ENCODE data around the gene ACOT9. TPM values are rescaled to one million over a fixed set of nuclear protein-coding genes. Genes with fewer than 3 reads are reported as not detected.

The ACOT9 gene
- polyA plus RNA-seq, 2 of the 4 experiments (the other 2 are of a cell fraction), result 87.0 to 110 TPM

DNA sequence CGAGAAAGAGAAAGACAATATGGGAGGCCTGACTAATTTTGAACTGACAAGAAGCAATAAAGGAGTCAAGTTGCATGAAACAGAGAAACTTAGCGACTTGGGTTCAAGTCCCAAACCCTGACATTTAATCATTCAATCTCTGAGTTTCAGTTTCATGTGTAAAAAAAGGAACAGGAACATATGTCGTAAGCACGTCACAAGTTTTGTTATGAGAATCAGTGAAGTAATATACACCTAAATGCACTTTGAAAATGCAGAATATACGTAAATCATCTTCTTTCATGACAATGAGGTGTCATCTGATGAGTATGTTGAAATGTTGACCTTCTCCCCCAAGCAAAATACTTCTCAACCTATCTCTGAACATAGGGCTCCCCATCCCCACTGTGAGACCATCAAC, 10.4 kb downstream of the ACOT9 start:
- CTCF ChIA-PET, result interaction anchor here (0.7 kb wide), 1 partner anchor 24 kb away, joined by 3 read pairs; no protein-coding TSS in a partner anchor
- DNase-seq (ENCODE audit: low read depth in 1 of 2, low spot score in 1 of 2), result no peak
- H3K9me3 ChIP-seq, result no peaks in the 10 kb centered on the region
- H3K4me2 ChIP-seq, result no peak overlapping the region
- TF ChIP-seq, protein P1, sequence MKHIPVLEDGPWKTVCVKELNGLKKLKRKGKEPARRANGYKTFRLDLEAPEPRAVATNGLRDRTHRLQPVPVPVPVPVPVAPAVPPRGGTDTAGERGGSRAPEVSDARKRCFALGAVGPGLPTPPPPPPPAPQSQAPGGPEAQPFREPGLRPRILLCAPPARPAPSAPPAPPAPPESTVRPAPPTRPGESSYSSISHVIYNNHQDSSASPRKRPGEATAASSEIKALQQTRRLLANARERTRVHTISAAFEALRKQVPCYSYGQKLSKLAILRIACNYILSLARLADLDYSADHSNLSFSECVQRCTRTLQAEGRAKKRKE (CRISPR knock-in tag; IDR thresholded peaks at IDR 0.05; ENCODE audit: low read depth), result no peak
- TF ChIP-seq, protein P2, sequence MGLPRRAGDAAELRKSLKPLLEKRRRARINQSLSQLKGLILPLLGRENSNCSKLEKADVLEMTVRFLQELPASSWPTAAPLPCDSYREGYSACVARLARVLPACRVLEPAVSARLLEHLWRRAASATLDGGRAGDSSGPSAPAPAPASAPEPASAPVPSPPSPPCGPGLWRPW (IDR thresholded peaks at IDR 0.05), result no peak
- 79% methylated on average over 5 of the region's 5 CpGs for WGBS (ENCODE audit: missing lambda C conversion rate)
- POLR2A ChIA-PET, result no interaction called here
- H3K27ac ChIP-seq, result no peak overlapping the region
- H3K4me3 ChIP-seq, result no peak overlapping the region
- ATAC-seq, result no peak
- H3K4me1 ChIP-seq, result 0 out of 3 replicates have a peak, but pooled peaks cover 4% of the 10 kb centered on the region
- peak; percentile 94 for FAIRE-seq

DNA sequence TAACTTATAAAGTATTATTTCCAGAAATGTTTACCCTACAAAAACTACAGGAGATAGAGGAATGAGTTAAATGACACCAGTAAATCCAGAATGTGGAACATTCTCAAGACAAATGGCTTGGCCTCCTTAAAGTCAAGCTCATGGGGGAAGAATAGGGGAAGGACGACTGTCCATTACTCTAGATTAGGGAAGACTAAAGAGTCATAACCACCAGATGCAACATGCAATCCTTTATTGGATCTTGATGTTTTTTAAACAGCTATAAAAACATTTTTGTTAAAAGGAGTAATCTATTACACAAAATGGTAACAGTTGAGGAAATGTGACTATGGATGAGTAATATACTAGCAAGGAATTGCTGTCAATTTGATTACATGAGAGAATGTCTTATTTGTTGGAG, 11.1 kb downstream of the ACOT9 start:
- CTCF ChIA-PET, result no interaction called here
- TF ChIP-seq BHLHE40 (IDR thresholded peaks at IDR 0.05; ENCODE audit: low read depth, low read length), result no peak
- TF ChIP-seq RAD21 (conservative IDR thresholded peaks at IDR 0.05 in 1 of 2, IDR thresholded peaks at IDR 0.05 in 1 of 2), result no peak
- TF ChIP-seq, protein P3, sequence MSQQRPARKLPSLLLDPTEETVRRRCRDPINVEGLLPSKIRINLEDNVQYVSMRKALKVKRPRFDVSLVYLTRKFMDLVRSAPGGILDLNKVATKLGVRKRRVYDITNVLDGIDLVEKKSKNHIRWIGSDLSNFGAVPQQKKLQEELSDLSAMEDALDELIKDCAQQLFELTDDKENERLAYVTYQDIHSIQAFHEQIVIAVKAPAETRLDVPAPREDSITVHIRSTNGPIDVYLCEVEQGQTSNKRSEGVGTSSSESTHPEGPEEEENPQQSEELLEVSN (IDR thresholded peaks at IDR 0.05; ENCODE audit: borderline replicate concordance, low read depth), result no peak
- WGBS (ENCODE audit: missing lambda C conversion rate), result 81% methylated on average over 1 of the region's 1 CpG

DNA sequence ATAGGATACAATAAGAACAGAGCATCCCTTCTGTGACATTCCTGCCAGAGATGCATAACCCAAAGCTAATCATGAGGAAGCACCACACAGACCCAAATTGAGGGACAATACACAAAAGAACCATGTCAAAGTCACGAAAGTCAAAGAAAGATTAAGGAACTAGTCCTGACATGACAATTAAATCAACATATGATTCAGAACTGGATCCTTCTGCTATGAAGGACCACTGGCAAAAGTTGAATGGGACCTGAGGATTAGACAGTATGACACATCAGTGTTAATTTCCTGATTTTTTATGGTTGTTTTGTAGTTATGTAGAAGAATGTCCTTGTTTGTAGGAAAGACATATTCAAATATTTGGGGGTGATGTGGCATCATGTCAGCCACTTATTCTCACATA, 13.9 kb downstream of the ACOT9 start:
- POLR2A ChIA-PET, result no interaction called here
- WGBS (ENCODE audit: missing lambda C conversion rate), result 100% methylated on average over 1 of the region's 1 CpG
- CTCF ChIA-PET, result interaction anchor here (1.8 kb wide), 1 partner anchor 173 kb away, joined by 6 read pairs; no protein-coding TSS in a partner anchor

More for the DNA sequence above, 11.1 kb downstream of the ACOT9 start:
- ATAC-seq (no peak), DNase-seq (ENCODE audit: low read depth in 1 of 2, low spot score in 1 of 2) (no peak), FAIRE-seq (peak; percentile 13)
- H3K9me3 ChIP-seq, result no peaks in the 10 kb centered on the region
- no peak overlapping the region for H3K4me3 ChIP-seq
- H3K4me2 ChIP-seq, result no peak overlapping the region
- H3K27ac ChIP-seq, result no peak overlapping the region
- H3K4me1 ChIP-seq, result no peaks in the 10 kb centered on the region
- POLR2A ChIA-PET, result no interaction called here

DNA sequence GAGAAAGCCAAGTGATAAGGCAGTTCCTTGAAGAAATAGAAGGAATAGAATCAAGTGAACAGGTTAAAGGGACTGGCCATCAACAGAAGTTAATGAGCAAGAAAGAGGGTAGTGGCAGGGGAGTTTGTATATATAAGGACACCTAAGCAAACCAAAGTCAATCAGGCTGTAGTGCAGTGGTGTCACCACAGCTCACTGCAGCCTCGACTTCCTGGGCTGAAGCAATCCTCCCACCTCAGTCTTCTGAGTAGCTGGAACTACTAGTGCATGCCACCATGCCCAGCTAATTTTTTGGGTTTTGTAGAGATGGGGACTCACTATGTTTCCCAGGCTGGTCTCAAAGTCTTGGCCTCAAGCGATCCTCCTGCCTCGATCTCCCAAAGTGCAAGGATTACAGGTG, 15.9 kb downstream of the ACOT9 start:
- DNase-seq (ENCODE audit: low read depth in 1 of 2, low spot score in 1 of 2) (no peak), ATAC-seq (no peak), FAIRE-seq (no peak)
- Histone ChIP-seq H3K4me3 (no peak overlapping the region), H3K4me2 (no peak overlapping the region), H3K27ac (no peak overlapping the region), H3K9me3 (no peaks in the 10 kb centered on the region), H3K4me1 (no peaks in the 10 kb centered on the region)
- ChIA-PET CTCF (interaction anchor here (1.0 kb wide), 1 partner anchor 30 kb away, joined by 3 read pairs; no protein-coding TSS in a partner anchor), POLR2A (no interaction called here)
- TF ChIP-seq, protein P4, sequence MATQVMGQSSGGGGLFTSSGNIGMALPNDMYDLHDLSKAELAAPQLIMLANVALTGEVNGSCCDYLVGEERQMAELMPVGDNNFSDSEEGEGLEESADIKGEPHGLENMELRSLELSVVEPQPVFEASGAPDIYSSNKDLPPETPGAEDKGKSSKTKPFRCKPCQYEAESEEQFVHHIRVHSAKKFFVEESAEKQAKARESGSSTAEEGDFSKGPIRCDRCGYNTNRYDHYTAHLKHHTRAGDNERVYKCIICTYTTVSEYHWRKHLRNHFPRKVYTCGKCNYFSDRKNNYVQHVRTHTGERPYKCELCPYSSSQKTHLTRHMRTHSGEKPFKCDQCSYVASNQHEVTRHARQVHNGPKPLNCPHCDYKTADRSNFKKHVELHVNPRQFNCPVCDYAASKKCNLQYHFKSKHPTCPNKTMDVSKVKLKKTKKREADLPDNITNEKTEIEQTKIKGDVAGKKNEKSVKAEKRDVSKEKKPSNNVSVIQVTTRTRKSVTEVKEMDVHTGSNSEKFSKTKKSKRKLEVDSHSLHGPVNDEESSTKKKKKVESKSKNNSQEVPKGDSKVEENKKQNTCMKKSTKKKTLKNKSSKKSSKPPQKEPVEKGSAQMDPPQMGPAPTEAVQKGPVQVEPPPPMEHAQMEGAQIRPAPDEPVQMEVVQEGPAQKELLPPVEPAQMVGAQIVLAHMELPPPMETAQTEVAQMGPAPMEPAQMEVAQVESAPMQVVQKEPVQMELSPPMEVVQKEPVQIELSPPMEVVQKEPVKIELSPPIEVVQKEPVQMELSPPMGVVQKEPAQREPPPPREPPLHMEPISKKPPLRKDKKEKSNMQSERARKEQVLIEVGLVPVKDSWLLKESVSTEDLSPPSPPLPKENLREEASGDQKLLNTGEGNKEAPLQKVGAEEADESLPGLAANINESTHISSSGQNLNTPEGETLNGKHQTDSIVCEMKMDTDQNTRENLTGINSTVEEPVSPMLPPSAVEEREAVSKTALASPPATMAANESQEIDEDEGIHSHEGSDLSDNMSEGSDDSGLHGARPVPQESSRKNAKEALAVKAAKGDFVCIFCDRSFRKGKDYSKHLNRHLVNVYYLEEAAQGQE (IDR thresholded peaks at IDR 0.05), result no peak
- TF ChIP-seq, protein P2 (IDR thresholded peaks at IDR 0.05), result no peak
- TF ChIP-seq HEYL (CRISPR knock-in tag; IDR thresholded peaks at IDR 0.05) (no peak), ESRRA (IDR thresholded peaks at IDR 0.05; ENCODE audit: borderline replicate concordance, low read length) (no peak), POLR2A (IDR thresholded peaks at IDR 0.05; ENCODE audit: low read length) (no peak), FOSB (CRISPR knock-in tag; IDR thresholded peaks at IDR 0.05) (no peak), HOXB13 (CRISPR knock-in tag; IDR thresholded peaks at IDR 0.05; ENCODE audit: low read depth) (no peak), MAZ (IDR thresholded peaks at IDR 0.05; ENCODE audit: borderline replicate concordance, low read depth, low read length) (no peak), CBX2 (IDR thresholded peaks at IDR 0.05; ENCODE audit: borderline replicate concordance, low read depth) (no peak), ZFP36 (IDR thresholded peaks at IDR 0.05; ENCODE audit: borderline replicate concordance, partially characterized antibody) (no peak), NPAS2 (CRISPR knock-in tag; IDR thresholded peaks at IDR 0.05; ENCODE audit: borderline replicate concordance) (no peak)
- 97% methylated on average over 3 of the region's 3 CpGs for WGBS (ENCODE audit: missing lambda C conversion rate)

More for the DNA sequence above, 13.9 kb downstream of the ACOT9 start:
- Histone ChIP-seq H3K9me3 (no peaks in the 10 kb centered on the region), H3K4me3 (no peak overlapping the region), H3K27ac (no peak overlapping the region), H3K4me2 (no peak overlapping the region), H3K4me1 (no peaks in the 10 kb centered on the region)
- no peak for ATAC-seq
- no peak for TF ChIP-seq KDM5A (IDR thresholded peaks at IDR 0.05)
- no peak for TF ChIP-seq HDAC2 (IDR thresholded peaks at IDR 0.05)
- TF ChIP-seq, protein P5, sequence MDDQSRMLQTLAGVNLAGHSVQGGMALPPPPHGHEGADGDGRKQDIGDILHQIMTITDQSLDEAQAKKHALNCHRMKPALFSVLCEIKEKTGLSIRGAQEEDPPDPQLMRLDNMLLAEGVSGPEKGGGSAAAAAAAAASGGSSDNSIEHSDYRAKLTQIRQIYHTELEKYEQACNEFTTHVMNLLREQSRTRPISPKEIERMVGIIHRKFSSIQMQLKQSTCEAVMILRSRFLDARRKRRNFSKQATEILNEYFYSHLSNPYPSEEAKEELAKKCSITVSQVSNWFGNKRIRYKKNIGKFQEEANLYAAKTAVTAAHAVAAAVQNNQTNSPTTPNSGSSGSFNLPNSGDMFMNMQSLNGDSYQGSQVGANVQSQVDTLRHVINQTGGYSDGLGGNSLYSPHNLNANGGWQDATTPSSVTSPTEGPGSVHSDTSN (IDR thresholded peaks at IDR 0.05), result no peak
- TF ChIP-seq EHMT2 (IDR thresholded peaks at IDR 0.05; ENCODE audit: low read depth), result no peak
- no peak for FAIRE-seq
- no peak for DNase-seq (ENCODE audit: low read depth in 1 of 2, low spot score in 1 of 2)
